GM18909 (cell line): ENCODE measurements around the gene CX3CR1.

Experiments used
- ATAC-seq: cut with Tn5 transposase; IDR thresholded peaks from one replicate; pipeline ENCODE4 v1.9.1; 2021; ENCODE audit warnings: mild to moderate bottlenecking; ENCODE audit not compliant: unreplicated experiment, poor library complexity

CX3CR1 gene

DNA sequence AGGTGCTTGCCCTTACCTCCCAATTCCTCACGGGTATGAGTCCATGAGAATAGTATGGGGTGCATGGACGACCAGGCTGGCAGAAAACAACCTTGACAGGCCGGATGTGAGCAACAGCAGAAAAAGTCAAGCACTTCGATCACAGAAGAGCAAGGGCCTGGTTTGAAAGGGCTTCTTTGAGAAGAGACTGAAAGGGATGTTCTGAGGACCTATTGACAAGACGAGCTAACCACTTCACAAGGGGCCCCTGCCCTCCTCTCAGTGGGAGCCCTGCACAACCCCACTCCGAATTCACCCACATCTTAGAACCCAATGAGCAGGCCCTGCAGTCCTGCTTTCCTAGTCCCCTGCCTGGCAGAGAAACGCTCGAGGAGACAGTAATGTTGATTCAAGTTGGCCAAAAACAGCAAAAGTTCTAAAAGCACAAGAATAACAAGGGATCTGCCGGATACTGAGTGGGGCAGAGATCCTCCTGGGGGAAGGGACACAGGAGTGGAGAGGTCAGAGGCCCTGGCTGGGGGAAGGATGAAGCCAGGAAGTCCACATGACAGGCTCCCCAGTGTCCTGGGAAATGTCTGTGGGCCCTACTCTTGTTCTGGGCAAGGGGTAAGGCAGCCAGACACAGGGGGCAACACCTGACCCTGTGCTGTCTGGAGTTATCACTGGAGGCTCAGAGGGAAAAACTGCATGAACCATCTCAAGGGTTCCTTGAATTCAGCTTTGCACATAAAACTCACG, 14.8 kb upstream of the CX3CR1 start:
- no peak for ATAC-seq

DNA sequence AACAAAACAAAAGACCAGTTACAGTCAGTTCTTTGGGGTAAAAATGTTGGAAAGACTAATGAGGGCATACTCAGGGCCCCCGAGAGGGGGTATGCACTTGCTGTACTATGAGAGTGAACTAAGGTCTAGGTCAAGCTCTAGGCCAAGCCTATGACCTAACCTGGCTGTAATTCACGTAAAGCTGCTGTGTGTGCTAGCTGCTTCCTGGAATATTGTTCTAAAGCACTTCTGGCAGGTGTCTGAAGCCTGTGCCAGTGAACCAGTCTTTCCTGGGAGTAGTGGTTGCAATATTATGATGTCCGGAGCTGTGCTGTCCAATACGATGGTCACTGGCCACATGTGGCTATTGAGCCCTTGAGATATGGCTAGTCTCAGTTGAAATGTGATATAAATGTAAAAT, 13.1 kb upstream of the CX3CR1 start:
- no peak for ATAC-seq

DNA sequence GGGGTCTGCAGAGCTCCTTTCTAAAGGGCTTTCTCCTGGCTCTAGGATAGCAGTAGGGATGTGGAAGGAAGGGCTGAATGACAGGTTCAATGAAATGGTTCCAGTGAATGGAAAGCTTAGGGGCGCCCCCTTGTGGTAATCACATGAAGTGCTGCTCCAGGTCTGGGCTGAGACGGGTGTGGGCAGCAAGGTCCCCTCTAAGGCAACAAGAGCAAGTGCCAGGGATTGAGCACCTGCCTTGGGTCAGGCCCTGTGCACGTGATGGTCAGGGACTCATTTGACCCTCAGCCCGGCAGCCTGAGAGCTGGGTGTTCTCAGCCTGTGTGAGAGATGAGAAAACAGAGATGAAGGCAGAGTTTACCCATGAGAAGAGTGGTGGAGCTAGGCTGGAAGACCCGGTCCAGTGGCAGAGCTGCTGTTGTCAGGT, 12.1 kb upstream of the CX3CR1 start:
- ATAC-seq = no peak

DNA sequence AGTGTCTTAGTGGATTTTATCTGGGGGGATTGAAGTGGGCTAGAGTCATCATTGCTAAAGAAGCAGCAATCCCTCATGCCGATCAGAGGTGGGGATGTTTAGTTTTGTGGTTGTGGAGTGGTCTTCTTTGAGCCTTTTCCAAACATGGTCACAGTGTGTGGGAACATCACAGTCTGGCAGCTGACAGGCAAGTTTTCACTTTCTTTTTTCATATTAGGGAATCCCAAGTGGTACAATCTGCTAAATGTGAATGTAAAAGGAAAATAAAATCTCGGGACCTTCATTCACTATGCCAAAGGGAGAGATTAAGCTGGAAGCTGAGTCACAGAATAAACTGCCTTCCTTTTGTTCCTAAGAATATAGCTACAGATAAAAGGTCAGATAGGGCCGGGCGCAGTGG, 10.4 kb upstream of the CX3CR1 start:
- ATAC-seq = no peak

DNA sequence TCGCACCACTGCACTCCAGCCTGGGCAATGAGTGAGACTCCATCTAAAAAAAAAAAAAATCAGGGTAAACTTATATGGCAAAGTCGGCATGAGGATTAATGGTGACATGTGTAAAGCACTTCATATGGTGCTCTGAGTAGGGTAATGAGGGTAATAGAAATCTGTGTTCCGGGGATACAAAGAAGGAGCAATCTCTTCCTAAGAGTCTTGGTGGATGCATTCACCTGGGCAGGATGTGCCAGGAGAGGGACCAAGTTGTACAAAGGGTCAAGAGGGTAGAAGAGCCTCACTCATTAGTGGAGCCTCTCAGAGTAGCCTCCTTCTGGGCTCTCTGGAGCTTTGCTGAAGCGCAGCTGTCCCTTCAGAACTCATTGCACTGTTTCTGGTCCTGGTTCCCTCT, 9.3 kb upstream of the CX3CR1 start:
- no peak for ATAC-seq

DNA sequence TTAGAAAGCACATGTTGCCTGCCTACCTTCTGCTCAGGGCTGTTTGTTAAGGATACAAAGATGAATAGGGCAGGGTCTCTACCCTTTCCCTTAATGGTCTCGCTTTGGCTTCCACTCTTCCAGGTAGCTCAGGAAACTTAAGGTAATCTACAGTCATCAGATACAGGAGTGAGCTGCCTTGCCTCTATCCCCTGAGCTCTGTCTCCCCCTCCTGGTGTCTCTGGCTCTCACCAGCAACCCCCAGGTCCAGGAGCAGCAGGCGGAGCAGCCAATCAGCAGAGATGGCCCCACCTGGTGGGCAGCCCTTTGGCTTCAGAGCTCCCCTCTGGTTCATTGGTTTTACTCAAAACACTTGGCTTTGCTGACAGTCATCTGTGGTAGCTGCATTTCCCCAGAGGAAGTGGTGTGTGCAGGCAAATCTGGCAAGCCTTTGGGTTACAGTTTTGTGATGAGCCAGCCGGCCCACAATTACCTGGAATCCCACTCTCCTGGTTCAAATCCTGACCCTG, 8.5 kb upstream of the CX3CR1 start:
- peak; percentile 97 for ATAC-seq

DNA sequence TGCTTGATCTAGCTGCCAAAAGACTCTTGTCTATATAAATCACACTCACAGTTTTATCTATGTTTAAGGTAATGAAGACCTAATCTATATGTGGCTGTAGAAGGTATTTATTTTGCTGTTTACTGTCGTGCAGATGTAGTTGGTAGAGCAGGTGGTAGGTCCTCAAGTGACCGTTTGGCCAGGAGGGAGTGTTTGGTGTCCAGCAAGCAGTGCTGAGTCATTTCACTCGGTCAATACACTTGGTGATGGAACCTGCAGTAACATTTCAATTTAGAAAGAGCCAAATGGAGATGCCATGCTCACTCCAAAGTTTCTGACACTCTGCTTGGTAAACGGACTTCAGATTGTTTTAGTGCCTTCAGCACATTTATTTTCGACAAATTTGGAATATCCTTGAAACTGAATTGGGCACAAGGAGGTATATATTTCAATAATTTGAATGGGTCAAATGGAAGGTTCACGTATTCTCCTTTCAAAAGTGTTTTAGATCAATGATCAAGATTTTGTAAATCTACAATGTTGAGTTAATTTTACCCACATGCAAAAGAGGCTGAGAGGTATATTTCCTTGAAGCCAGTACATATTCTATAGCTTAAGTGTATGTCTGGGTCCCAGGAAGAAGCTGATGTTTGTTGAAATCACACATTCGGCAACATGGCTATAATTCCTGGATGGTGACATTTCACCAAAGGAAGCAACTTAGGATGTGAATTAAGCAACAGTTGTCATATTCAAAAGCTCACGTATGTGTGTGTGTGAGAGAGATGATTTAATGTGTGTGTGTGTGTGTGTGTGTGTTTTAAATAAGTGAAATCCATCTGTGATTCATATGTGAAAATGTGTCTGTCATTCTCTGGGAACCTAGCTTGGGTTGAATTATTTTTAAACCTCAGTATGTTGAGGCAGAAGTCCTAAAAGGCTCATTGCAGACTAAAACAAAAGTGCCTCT, 7.7 kb upstream of the CX3CR1 start:
- ATAC-seq = no peak

DNA sequence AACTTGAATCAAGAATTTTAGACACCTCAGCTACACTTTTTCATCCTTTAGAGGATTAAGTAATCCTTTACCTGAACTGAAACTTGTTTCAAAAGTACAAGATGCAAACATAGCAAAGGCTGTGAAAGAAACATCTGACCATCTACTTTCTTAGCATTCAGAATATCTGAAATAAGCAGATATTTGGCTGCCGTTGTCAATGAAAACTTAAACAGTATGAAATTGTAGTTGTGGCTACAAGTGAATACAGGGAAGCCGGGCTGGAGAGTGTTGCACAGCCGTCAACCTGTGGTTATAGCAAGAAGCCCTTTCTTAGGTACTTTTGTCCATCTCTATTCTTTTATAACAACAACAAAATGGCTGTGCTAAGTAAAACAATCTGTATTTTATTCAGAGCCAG, 6.9 kb upstream of the CX3CR1 start:
- no peak for ATAC-seq

DNA sequence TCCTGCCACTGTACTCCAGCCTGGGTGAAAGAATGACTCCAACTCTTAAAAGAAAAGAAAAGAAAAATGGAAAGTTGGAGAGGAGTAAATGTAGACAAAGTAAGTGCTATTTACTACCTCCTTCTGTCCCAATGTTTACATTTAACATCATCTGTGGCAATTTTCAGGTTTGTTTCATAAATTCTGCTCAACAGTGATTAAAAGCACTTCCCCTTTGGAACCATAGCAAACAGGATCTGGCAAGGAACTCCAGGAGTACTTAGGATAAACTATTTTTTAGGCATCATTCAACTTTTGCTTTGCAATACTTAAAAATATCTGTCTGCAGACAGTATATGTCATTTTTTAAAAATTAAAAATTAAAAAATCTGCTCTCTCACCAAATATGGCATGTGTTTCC, 5.5 kb upstream of the CX3CR1 start:
- no peak for ATAC-seq

DNA sequence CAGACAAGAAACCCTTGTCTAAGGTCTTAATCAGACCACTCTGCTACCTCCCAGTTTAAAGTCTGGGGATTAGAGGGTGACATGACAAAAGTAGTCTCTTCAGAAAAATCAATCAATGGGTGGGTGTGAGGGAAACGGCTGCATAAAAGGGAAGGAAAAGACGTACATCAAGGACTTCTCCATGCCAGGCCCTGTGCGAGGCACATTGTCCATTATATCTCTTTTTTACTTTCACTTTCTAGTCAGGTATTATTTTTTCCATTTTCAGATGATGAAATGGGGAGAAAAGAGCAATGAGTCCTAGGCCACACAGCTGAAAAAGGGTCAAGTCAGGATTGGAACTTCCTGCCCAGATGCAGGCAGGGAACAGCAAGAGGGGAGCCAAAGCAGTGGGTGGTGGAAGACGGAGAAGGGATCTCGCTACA, 4.6 kb upstream of the CX3CR1 start:
- ATAC-seq = no peak

DNA sequence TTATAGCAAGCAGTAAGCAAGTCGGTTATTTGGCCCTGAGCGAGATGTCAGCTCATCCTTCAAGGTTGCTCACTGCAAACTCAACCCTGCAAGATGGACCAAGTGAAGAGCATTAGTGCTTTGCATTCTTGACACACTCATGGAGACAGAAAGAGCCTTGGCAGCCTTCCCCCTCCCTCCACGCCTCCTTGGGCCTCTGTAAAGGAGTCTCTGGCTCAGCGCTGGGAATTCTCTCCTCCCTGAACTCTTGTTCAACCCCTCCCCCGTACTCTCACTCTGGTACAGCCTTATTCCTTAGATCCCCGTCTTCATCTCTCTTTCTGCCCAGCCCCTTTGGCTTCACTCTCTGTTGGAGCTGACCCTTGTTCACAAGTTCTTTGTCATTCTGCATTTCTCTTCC, 2.2 kb upstream of the CX3CR1 start:
- ATAC-seq = no peak

DNA sequence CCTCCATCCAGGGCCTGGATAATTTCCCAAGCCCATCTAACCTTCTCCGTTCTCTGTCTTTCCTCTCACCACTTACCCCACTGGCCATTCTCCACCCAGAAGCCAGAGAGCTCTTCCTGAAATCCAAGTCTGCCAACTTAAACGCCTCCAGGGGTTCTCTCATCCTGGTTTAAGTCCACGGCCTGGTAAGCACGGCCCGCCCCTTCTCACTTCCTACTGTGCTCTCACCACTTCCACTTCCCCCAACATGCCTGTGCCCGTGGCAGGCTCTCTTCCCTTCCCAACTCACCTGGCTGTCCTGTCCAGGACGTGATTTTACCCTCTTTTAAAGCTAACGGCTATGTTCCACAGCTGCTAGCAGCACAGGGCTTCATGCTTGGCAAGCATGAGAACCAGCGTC, 1.7 kb upstream of the CX3CR1 start:
- no peak for ATAC-seq

DNA sequence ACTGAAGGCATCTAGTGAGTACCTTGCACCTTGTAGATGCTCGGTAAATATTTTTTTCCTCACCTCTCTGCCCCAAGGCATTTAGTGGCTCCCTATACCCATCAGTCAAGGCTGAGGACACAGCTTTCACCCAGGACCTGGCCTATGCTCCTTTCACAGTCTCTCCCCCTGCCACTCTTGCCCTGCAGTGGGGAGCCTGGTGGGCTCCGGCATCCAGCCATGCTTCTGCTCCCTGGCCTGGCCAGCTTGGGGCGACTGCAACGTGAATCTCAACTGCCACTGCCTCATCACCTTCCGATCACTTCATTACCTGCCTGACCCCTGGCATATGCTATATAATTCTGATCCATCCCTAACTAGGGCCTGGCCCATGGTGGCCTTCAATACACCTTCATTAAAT, 735 bp upstream of the CX3CR1 start:
- no peak for ATAC-seq

DNA sequence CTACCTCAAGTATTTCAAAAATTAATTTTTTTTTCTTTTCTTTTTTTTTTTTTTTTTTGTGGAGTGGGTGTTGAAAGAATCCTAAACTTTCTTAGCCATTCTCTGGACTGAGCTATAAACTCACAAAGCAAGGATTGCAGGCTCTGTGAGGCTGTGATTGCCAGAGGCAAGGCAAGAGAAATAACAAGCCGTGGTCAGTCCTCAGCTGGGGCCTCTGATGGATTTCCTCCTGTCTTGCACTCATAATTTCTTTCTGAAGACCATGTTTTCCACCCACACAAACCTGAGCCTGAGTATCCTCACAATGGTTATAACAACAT, 1.3 kb downstream of the CX3CR1 start:
- ATAC-seq = no peak

DNA sequence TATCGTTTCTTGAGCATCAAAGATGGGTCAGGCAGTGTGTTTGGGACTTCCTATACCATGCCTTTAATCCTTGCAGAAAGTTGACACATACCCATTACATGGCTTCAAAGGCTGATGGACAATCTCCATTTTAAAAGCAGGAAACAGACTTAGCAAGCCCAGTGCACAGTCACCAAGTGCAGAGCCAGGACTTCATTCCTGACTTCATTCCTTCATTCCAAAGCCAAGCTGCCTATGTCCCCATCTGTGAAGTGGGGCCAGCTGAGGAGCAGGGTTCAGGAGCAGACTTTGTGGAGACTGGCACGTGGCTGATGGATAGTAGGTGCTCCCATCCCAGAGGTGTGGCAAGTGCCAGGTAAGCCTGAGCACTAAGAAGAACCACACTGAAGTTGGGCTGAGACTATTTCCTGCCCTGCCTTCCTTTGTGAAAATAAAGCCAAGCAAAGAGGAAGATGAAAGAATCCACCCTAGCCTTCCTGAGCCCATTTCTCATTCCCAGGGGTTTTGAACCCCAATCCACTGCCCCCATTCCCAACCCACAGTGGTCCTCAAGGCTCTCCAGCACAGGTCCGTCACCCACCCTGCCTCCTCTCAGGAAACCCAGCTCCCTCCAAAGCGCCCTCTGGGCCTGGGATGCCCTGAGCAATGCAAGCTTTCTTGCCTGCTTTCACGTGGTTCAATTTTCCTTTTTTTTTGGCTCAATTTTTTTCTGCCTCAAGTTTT, 1.8 kb downstream of the CX3CR1 start:
- ATAC-seq = no peak

DNA sequence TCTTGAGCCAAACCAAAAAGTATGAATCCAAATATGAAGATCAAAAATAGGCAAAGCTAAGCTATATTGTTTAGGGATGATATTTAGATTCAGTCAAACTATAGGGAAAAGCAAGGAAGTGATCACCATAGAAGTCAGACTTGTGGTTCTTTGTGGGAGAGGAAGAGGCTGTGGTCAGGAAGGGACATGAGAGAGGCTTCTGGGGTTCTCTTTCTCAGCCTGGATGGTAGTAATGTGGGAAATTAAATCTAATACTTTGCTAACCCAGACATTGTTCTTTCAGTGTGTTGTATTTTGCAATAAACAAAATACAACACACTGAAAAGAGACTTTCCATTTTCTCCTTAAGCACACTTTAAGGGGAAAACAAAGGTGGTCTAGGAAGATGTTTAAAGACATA, 3.1 kb downstream of the CX3CR1 start:
- no peak for ATAC-seq

DNA sequence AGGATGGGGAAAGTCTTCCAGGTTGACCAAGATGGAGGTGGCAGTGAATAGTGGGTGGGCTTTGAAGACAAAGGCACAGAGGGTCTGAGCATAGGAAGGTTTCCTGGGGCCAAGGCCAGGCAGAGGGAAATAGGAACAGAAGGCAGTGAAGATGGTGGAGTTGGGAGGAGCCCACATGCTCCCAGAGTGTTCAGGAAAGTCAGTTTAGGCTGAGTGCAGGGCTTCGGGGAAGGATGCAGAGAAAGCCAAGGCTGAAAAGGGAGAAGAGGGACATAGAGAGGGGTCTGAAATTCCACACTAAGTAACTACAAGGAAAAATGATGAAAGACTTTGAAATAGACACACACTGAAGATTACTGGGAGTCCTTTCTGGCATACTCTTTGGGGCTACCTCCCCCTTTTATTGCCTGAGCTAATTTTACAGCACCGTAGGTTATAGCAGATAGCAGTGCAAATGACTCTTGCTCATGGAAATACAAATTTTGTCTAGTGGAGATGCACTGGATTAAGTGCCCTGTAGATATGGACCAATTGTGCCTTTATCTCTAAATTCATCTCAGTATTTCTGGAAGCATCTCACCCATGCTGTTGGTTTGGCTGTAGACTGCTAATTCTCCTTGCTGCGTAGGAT, 3.8 kb downstream of the CX3CR1 start:
- ATAC-seq = no peak

DNA sequence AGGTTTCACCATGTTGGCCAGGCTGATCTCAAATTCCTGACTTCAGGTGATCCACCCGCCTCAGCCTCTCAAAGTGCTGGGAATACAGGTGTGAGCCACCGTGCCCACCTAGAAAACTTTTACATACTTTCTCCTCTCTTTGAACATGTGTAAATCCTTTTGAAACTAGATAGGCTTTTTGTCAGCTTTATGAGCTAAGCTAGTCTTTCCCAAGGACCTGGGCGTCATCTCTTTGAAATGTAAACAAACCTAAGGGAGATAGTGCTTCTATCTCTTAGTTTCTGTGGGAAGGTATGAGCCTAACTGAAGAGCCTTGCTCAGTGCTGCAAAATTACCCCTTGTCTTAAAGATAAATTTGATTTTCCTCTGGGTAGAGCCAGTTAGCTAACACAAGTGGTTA, 4.8 kb downstream of the CX3CR1 start:
- no peak for ATAC-seq

DNA sequence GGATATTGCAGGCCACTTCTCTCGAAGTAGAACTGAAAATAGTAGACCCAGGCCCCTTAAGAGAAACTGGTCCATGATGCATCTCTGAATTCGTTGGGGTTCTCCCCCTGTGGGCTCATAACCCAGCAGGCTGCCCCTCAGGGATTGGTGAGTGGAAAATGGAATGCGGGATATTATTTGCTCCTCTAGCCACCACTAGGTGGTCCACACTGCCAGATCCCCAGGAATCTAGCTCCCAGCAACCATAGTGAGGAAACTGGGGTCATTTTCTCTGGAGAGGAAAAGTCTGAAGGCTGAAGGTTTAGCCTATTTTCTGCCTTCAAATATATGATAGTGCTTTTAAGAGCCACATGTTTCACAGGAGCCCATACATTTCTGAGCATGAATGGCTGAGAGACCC, 6.7 kb downstream of the CX3CR1 start:
- no peak for ATAC-seq

DNA sequence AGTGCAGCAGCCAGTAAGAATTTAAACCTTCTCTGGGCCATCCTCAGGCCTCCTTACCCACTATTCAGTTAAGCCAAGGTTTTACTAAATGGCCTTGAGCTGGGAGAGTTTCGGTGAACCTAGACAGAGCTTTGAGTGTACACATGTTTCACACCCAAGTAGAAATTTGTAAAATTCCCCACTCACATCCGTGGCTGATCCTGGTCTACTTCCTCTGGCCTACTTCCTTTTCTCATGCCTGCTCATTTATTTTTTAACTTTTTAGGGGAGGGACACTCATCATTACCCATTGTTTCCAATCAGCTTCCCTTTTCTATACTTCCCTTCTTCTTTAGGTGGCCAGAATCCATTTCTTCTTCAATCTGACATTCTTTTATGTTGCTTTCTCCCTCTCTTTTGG, 7.6 kb downstream of the CX3CR1 start:
- ATAC-seq = no peak
